Activated B cell treated with CpG ODN at 0.5 μM for 24 hours (primary cell): ENCODE data around the gene TEPSIN. TPM values are rescaled to one million over a fixed set of nuclear protein-coding genes. Genes with fewer than 3 reads are reported as not detected.

Experiments
- ATAC-seq: fragments of 200-7000 bp; cut with Tn5 transposase; one replicate; pipeline ENCODE4 v1.10.0; 2021; ENCODE audit warnings: low read depth, mild to moderate bottlenecking, moderate library complexity
- CTCF ChIA-PET: fragments of 350-600 bp; sonication (Branson Sonifier 250); formaldehyde crosslinking; loops from one replicate; lab custom pipeline; 2021; ENCODE audit warnings: antibody characterized with exemption; lab: Charles Lee
- POLR2A ChIA-PET: fragments of 350-600 bp; sonication (Branson Sonifier 250); formaldehyde crosslinking; loops from one replicate; lab custom pipeline; 2021; ENCODE audit warnings: antibody characterized with exemption; lab: Charles Lee
- DNase-seq: peaks from one replicate; pipeline ENCODE4 v3.0.0; 2022
- H3K27ac Mint-ChIP-seq: one replicate; pipeline ENCODE4 v1.8.0; 2020; ENCODE audit warnings: mixed read lengths
- H3K27me3 Mint-ChIP-seq: one replicate; pipeline ENCODE4 v1.8.0; 2021; ENCODE audit warnings: mixed read lengths
- H3K36me3 Mint-ChIP-seq: one replicate; pipeline ENCODE4 v1.8.0; 2021; ENCODE audit warnings: low read depth, mixed read lengths
- H3K4me1 Mint-ChIP-seq: one replicate; pipeline ENCODE4 v1.8.0; 2021; ENCODE audit warnings: mixed read lengths
- H3K4me3 Mint-ChIP-seq: one replicate; pipeline ENCODE4 v1.8.0; 2020; ENCODE audit warnings: mild to moderate bottlenecking, mixed read lengths
- H3K9me3 Mint-ChIP-seq: one replicate; pipeline ENCODE4 v1.8.0; 2020; ENCODE audit warnings: mixed read lengths
- CTCF ChIP-seq: fragments of 200-600 bp; IDR thresholded peaks from one replicate; pipeline ENCODE4 v1.8.0; 2022; ENCODE audit warnings: antibody characterized with exemption, mild to moderate bottlenecking
- intact Hi-C: fragments of 100-400 bp; cut with micrococcal nuclease; formaldehyde crosslinking; loops from one replicate; pipeline ENCODE4 v1.15.1; 2024
- total RNA-seq: library from RNA; stranded (reverse); gene quantifications from 2 replicates; pipeline ENCODE4 v1.2.3, GENCODE V29; 2022

TEPSIN gene
- total RNA-seq, 1 donor from 2014 or later, result 102 TPM

- H3K4me3 Mint-ChIP-seq, result no peak overlapping the region
- no peak for DNase-seq
- H3K36me3 Mint-ChIP-seq, result peaks cover 34% of the 10 kb centered on the region
- ChIA-PET POLR2A (no interaction called here), CTCF (no interaction called here)
- no peak overlapping the region for H3K27ac Mint-ChIP-seq
- H3K27me3 Mint-ChIP-seq, result no peaks in the 10 kb centered on the region
- TF ChIP-seq CTCF, result no peak
- no peak for ATAC-seq
- intact Hi-C loops, result no loop called here
- no peaks in the 10 kb centered on the region for H3K9me3 Mint-ChIP-seq
- H3K4me1 Mint-ChIP-seq, result peaks cover 34% of the 10 kb centered on the region
These were observed 7.7 kb downstream of the TEPSIN start for GRCh38 chr17:81231121-81231645.

- TF ChIP-seq CTCF, result no peak
- H3K27ac Mint-ChIP-seq, result no peak overlapping the region
- ATAC-seq (no peak), DNase-seq (no peak)
- POLR2A ChIA-PET, result interaction anchor here (2.9 kb wide), 1 partner anchor 8 kb away, joined by 52 read pairs; the partner anchor contains the start of genes NDUFAF8 and TEPSIN
- peaks cover 34% of the 10 kb centered on the region for H3K36me3 Mint-ChIP-seq
- H3K9me3 Mint-ChIP-seq, result no peaks in the 10 kb centered on the region
- peaks cover 32% of the 10 kb centered on the region for H3K4me1 Mint-ChIP-seq
- intact Hi-C loops, result no loop called here
- H3K4me3 Mint-ChIP-seq, result no peak overlapping the region
- CTCF ChIA-PET, result no interaction called here
- H3K27me3 Mint-ChIP-seq, result no peaks in the 10 kb centered on the region
These were observed 8.6 kb downstream of the TEPSIN start for GRCh38 chr17:81230043-81230820.

- H3K36me3 Mint-ChIP-seq, result peaks cover 27% of the 10 kb centered on the region
- no peaks in the 10 kb centered on the region for H3K9me3 Mint-ChIP-seq
- no peak for TF ChIP-seq CTCF
- CTCF ChIA-PET, result no interaction called here
- H3K4me3 Mint-ChIP-seq, result no peak overlapping the region
- POLR2A ChIA-PET, result interaction anchor here (2.9 kb wide), 1 partner anchor 9 kb away, joined by 52 read pairs; the partner anchor contains the start of genes NDUFAF8 and TEPSIN
- DNase-seq, result no peak
- H3K27ac Mint-ChIP-seq, result no peak overlapping the region
- H3K4me1 Mint-ChIP-seq, result peaks cover 31% of the 10 kb centered on the region
- no peaks in the 10 kb centered on the region for H3K27me3 Mint-ChIP-seq
- intact Hi-C loops, result loop anchor here (10.0 kb wide), 1 partner anchor 75 kb away; no protein-coding TSS in a partner anchor
- ATAC-seq, result no peak
These were observed 9.3 kb downstream of the TEPSIN start for GRCh38 chr17:81229666-81229920.

GRCh38 chr17:81228834-81229665, 9.8 kb downstream of the TEPSIN start:
- H3K27me3 Mint-ChIP-seq, result no peaks in the 10 kb centered on the region
- H3K4me3 Mint-ChIP-seq, result peak overlapping the region; percentile 62
- peaks cover 32% of the 10 kb centered on the region for H3K4me1 Mint-ChIP-seq
- H3K27ac Mint-ChIP-seq, result peak overlapping the region; percentile 86
- CTCF ChIA-PET, result interaction anchor here (1.0 to 1.3 kb wide), 2 partner anchors 8 to 10 kb away, joined by 4 read pairs; partner anchors contain the start of genes NDUFAF8 and TEPSIN
- no peak for ATAC-seq
- intact Hi-C loops, result loop anchor here (1.0 to 10.0 kb wide), 2 partner anchors 10 to 74 kb away; partner anchors contain the start of genes NDUFAF8 and TEPSIN
- DNase-seq, result no peak
- peaks cover 24% of the 10 kb centered on the region for H3K36me3 Mint-ChIP-seq
- H3K9me3 Mint-ChIP-seq, result no peaks in the 10 kb centered on the region
- no peak for TF ChIP-seq CTCF
- POLR2A ChIA-PET, result interaction anchor here (0.9 to 2.9 kb wide), 2 partner anchors 10 to 66 kb away, joined by 3 to 52 read pairs; partner anchors contain the start of genes NDUFAF8, SLC38A10 and TEPSIN
